HG03558 (cell line): ENCODE measurements around the gene RELL2.

ENCODE experiments used
- ATAC-seq: cut with Tn5 transposase; IDR thresholded peaks from one replicate; pipeline ENCODE4 v1.9.1; 2021; ENCODE audit warnings: moderate number of reproducible peaks; ENCODE audit not compliant: unreplicated experiment; ENCODE audit errors: extremely low read depth

RELL2 gene

GRCh38 chr5:141672071-141672840, 35.5 kb downstream of the RELL2 start:
- no peak for ATAC-seq

GRCh38 chr5:141672841-141673813, 36.3 kb downstream of the RELL2 start:
- no peak for ATAC-seq

- no peak for ATAC-seq
These were observed 38.0 kb downstream of the RELL2 start for GRCh38 chr5:141674747-141675146.

GRCh38 chr5:141675672-141676071, 38.9 kb downstream of the RELL2 start:
- ATAC-seq: no peak

GRCh38 chr5:141677415-141677814, 40.6 kb downstream of the RELL2 start:
- ATAC-seq: no peak

- no peak for ATAC-seq
These were observed 43.4 kb downstream of the RELL2 start for GRCh38 chr5:141680178-141680577.

- no peak for ATAC-seq
These were observed 44.0 kb downstream of the RELL2 start for GRCh38 chr5:141680751-141681201.

- no peak for ATAC-seq
These were observed 44.5 kb downstream of the RELL2 start for GRCh38 chr5:141681295-141681694.

GRCh38 chr5:141681695-141682641, 45.2 kb downstream of the RELL2 start, which contains the start of gene ARAP3:
Gene ARAP3 (minus strand): TSS chr5:141682230. CDS start chr5:141680486, 1,744 bp downstream.
- no peak for ATAC-seq

GRCh38 chr5:141683596-141684141, 46.9 kb downstream of the RELL2 start:
- ATAC-seq: no peak

GRCh38 chr5:141685591-141685990, 48.8 kb downstream of the RELL2 start:
- no peak for ATAC-seq

- ATAC-seq: no peak
These were observed 50.0 kb downstream of the RELL2 start for GRCh38 chr5:141686648-141687416.
